K562 (cell line): ENCODE measurements around the gene RNF224. TPM values are rescaled to one million over a fixed set of nuclear protein-coding genes. Genes with fewer than 3 reads are reported as not detected.

Experiments used
- ARID4B ChIP-seq: sonication (generic); formaldehyde crosslinking; IDR thresholded peaks from 2 replicates; pipeline ENCODE4 v1.8.0; 2022; ENCODE audit warnings: mild to moderate bottlenecking, missing genetic modification reagents
- DNMT1 ChIP-seq: fragments of 450-650 bp; IDR thresholded peaks from 2 replicates; pipeline ENCODE4 v1.6.1; 2016; ENCODE audit warnings: antibody characterized with exemption, mild to moderate bottlenecking
- ESRRA ChIP-seq: fragments of 450-650 bp; IDR thresholded peaks from 2 replicates; pipeline ENCODE4 v1.6.1; 2014; ENCODE audit warnings: low read depth, mild to moderate bottlenecking, moderate library complexity, borderline replicate concordance
- FIP1L1 ChIP-seq: fragments of 200-400 bp; formaldehyde crosslinking; IDR thresholded peaks from 2 replicates; pipeline ENCODE4 v1.6.1; 2018; ENCODE audit warnings: mild to moderate bottlenecking, low read depth, low read length; ENCODE audit not compliant: poor library complexity, severe bottlenecking
- MTA2 ChIP-seq: fragments of 450-650 bp; IDR thresholded peaks from 2 replicates; pipeline ENCODE4 v1.6.1; 2016; ENCODE audit warnings: low read depth
- NBN ChIP-seq: fragments of 450-650 bp; IDR thresholded peaks from 2 replicates; pipeline ENCODE4 v1.6.1; 2016; ENCODE audit warnings: low read depth, mild to moderate bottlenecking
- POLR2G ChIP-seq: fragments of 200-400 bp; formaldehyde crosslinking; IDR thresholded peaks from 2 replicates; pipeline ENCODE4 v1.6.1; 2017; ENCODE audit warnings: low read depth, mild to moderate bottlenecking, antibody characterized with exemption, low read length, moderate library complexity
- PTBP1 ChIP-seq: fragments of 200-400 bp; formaldehyde crosslinking; IDR thresholded peaks from 2 replicates; pipeline ENCODE4 v1.6.1; 2017; ENCODE audit warnings: low read depth, low read length
- RBBP5 ChIP-seq: fragments of 200-600 bp; sonication (generic); IDR thresholded peaks from 2 replicates; pipeline ENCODE4 v1.6.1; 2012; ENCODE audit warnings: borderline replicate concordance, mild to moderate bottlenecking, low read length, control low read depth, inconsistent platforms; ENCODE audit not compliant: insufficient read depth, poor library complexity, severe bottlenecking
- XRCC3 ChIP-seq: fragments of 450-650 bp; IDR thresholded peaks from 2 replicates; pipeline ENCODE4 v1.6.1; 2017; ENCODE audit warnings: mild to moderate bottlenecking, moderate library complexity
- ZNF318 ChIP-seq, 2 experiments: fragments of 450-650 bp; IDR thresholded peaks; 2 replicates each; pipeline ENCODE4 v1.6.1; 2016; ENCODE audit warnings: mild to moderate bottlenecking in 2 of 2, borderline replicate concordance in 1 of 2, low read depth in 1 of 2, moderate library complexity in 1 of 2
- ZNF764 ChIP-seq: fragments of 250-450 bp; sonication (Bioruptor Pico); IDR thresholded peaks from 2 replicates; pipeline ENCODE4 v1.4.0; 2020; ENCODE audit warnings: low read depth, mild to moderate bottlenecking, moderate library complexity
- ZNF830 ChIP-seq: fragments of 250-450 bp; sonication (Bioruptor Pico); IDR thresholded peaks from 2 replicates; pipeline ENCODE4 v1.5.0; 2021; ENCODE audit warnings: mild to moderate bottlenecking
- polyA plus RNA-seq, 8 experiments: library from polyadenylated mRNA; depleted of rRNA in 4 of 8; stranded (reverse) in 5 of 8; unstranded in 3 of 8; fragments of >200 nt; fragmentation: Nextera tagmentation in 2 of 8; fragmentation: Illumina TruSeq in 1 of 8; extraction: Ambion mirVana in 2 of 8; extraction: Trizol in 1 of 8; gene quantifications; 2 replicates each; pipeline versions ENCODE4 v1.2.1 to v1.2.3, GENCODE V29; 2011 to 2014; ENCODE audit warnings: inconsistent platforms in 1 of 8, missing spikeins in 1 of 8
- total RNA-seq, 7 experiments: library from RNA; depleted of rRNA in 6 of 7; stranded (reverse); fragments of >200 nt in 6 of 7; fragmentation: Illumina TruSeq in 2 of 7; extraction: Trizol in 2 of 7; gene quantifications; 2 replicates each; pipeline versions ENCODE4 v1.2.1 to v1.2.3, GENCODE V29; 2011 to 2021; ENCODE audit warnings: low replicate concordance in 1 of 7

The RNF224 gene
- total and polyA plus RNA-seq, 9 of the 15 experiments (the other 6 are each of a cell fraction or from before 2014, with no cell fraction given) = not detected

GRCh38 chr9:137241490-137242268, 14.4 kb downstream of the RNF224 start (continued):
- TF ChIP-seq ARID4B (CRISPR knock-in tag) (peak; percentile 56; the same call in 1 of the 2 replicates), MTA2 (no peak), DNMT1 (no peak), FIP1L1 (peak; percentile 16), ESRRA (peak; percentile 56), ZNF830 (CRISPR knock-in tag) (no peak), XRCC3 (no peak), NBN (no peak), ZNF318 (IDR thresholded peaks at IDR 0.05; ENCODE audit: borderline replicate concordance in 1 of 2, low read depth in 1 of 2) (no peak), PTBP1 (no peak; the same call in 1 of the 2 replicates), POLR2G (peak; percentile 92), RBBP5 (peak; percentile 62), ZNF764 (no peak)
